ENCODE data around the gene WBP1.

DNA sequence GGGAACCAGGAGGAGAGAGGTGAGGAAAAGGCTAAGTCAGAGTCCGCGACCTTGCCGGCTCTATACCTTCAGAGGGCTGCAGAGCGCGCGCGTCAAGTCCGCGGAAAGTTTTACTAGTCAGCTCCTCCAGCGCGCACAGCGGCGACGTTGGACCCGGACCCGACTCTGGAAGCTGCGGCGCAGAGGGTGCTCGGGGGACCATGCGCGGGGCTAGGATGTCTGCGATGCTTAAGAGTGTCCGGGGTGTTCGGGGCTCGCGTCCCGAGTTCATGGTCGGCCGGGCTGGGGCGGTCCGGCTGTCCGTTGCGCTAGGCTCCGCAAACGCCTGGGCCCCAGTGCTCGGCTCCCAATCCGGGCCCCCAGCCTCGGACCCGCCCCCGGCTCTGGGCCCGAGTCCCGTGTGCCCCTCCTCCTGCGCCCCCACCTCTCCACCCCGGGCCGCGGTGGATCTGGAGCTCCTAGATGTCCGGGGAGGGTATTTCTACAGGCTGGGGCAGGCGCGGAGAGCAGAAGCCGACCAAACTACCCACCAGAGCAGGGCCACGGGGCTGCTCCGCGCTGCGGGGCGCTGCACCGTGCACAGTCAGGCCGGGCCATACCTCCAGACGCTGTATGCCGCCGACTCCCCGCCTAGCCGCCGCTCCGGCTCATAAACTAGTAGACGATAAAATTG, 41.2 kb downstream of the WBP1 start, which contains the start of gene LBX2:
- TF ChIP-seq ARNTL (CRISPR knock-in tag; IDR thresholded peaks at IDR 0.05; ENCODE audit: borderline replicate concordance, low read depth) = no peak
- no peak for TF ChIP-seq ESRRG (CRISPR knock-in tag; IDR thresholded peaks at IDR 0.05)
- no peak for TF ChIP-seq SNAI2 (CRISPR knock-in tag; IDR thresholded peaks at IDR 0.05)
- no peak for TF ChIP-seq ISL1 (CRISPR knock-in tag; IDR thresholded peaks at IDR 0.05)
- no peak for TF ChIP-seq RARB (CRISPR knock-in tag; IDR thresholded peaks at IDR 0.05)
- TF ChIP-seq ZFP30 (CRISPR knock-in tag; IDR thresholded peaks at IDR 0.05) = no peak
- no peak for TF ChIP-seq ZC3H10 (CRISPR knock-in tag; IDR thresholded peaks at IDR 0.05)
- TF ChIP-seq, protein P1, sequence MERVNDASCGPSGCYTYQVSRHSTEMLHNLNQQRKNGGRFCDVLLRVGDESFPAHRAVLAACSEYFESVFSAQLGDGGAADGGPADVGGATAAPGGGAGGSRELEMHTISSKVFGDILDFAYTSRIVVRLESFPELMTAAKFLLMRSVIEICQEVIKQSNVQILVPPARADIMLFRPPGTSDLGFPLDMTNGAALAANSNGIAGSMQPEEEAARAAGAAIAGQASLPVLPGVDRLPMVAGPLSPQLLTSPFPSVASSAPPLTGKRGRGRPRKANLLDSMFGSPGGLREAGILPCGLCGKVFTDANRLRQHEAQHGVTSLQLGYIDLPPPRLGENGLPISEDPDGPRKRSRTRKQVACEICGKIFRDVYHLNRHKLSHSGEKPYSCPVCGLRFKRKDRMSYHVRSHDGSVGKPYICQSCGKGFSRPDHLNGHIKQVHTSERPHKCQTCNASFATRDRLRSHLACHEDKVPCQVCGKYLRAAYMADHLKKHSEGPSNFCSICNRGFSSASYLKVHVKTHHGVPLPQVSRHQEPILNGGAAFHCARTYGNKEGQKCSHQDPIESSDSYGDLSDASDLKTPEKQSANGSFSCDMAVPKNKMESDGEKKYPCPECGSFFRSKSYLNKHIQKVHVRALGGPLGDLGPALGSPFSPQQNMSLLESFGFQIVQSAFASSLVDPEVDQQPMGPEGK (CRISPR knock-in tag; IDR thresholded peaks at IDR 0.05; ENCODE audit: borderline replicate concordance) = no peak
- no peak for TF ChIP-seq GLIS3 (CRISPR knock-in tag; IDR thresholded peaks at IDR 0.05)
- TF ChIP-seq, protein P2, sequence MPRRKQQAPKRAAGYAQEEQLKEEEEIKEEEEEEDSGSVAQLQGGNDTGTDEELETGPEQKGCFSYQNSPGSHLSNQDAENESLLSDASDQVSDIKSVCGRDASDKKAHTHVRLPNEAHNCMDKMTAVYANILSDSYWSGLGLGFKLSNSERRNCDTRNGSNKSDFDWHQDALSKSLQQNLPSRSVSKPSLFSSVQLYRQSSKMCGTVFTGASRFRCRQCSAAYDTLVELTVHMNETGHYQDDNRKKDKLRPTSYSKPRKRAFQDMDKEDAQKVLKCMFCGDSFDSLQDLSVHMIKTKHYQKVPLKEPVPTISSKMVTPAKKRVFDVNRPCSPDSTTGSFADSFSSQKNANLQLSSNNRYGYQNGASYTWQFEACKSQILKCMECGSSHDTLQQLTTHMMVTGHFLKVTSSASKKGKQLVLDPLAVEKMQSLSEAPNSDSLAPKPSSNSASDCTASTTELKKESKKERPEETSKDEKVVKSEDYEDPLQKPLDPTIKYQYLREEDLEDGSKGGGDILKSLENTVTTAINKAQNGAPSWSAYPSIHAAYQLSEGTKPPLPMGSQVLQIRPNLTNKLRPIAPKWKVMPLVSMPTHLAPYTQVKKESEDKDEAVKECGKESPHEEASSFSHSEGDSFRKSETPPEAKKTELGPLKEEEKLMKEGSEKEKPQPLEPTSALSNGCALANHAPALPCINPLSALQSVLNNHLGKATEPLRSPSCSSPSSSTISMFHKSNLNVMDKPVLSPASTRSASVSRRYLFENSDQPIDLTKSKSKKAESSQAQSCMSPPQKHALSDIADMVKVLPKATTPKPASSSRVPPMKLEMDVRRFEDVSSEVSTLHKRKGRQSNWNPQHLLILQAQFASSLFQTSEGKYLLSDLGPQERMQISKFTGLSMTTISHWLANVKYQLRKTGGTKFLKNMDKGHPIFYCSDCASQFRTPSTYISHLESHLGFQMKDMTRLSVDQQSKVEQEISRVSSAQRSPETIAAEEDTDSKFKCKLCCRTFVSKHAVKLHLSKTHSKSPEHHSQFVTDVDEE (CRISPR knock-in tag; IDR thresholded peaks at IDR 0.05) = no peak
- no peak for TF ChIP-seq ZFP3 (CRISPR knock-in tag; IDR thresholded peaks at IDR 0.05)
- TF ChIP-seq, protein P3, sequence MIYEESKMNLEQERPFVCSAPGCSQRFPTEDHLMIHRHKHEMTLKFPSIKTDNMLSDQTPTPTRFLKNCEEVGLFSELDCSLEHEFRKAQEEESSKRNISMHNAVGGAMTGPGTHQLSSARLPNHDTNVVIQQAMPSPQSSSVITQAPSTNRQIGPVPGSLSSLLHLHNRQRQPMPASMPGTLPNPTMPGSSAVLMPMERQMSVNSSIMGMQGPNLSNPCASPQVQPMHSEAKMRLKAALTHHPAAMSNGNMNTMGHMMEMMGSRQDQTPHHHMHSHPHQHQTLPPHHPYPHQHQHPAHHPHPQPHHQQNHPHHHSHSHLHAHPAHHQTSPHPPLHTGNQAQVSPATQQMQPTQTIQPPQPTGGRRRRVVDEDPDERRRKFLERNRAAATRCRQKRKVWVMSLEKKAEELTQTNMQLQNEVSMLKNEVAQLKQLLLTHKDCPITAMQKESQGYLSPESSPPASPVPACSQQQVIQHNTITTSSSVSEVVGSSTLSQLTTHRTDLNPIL (CRISPR knock-in tag; IDR thresholded peaks at IDR 0.05; ENCODE audit: low read depth) = no peak
